ENCODE data around the gene SMARCD3. TPM values are rescaled to one million over a fixed set of nuclear protein-coding genes. Genes with fewer than 3 reads are reported as not detected.

The SMARCD3 gene
- total and polyA plus RNA-seq, 9 of the 15 experiments (the other 6 are each of a cell fraction or from before 2014, with no cell fraction given), result 0.43 to 3.6 (median 2.6) TPM

- no peak for TF ChIP-seq E2F8 (IDR thresholded peaks at IDR 0.05; ENCODE audit: low read depth, partially characterized antibody)
- 0 out of 2 replicates have a peak, but pooled peaks have one; percentile 19 for TF ChIP-seq NKRF (IDR thresholded peaks at IDR 0.05; ENCODE audit: borderline replicate concordance)
- no peak for TF ChIP-seq SRSF9 (IDR thresholded peaks at IDR 0.05; ENCODE audit: borderline replicate concordance, low read depth, low read length)
- no peak for TF ChIP-seq ZNF699 (CRISPR knock-in tag; IDR thresholded peaks at IDR 0.05; ENCODE audit: insufficient replicate concordance)
- no peak for TF ChIP-seq JUND (IDR thresholded peaks at IDR 0.05; ENCODE audit: borderline replicate concordance, low read depth, low read length)
- TF ChIP-seq JUND (tag; IDR thresholded peaks at IDR 0.05; ENCODE audit: borderline replicate concordance, low read depth, low read length), result peak; percentile 52; the same call in 2 of the 3 replicates
- TF ChIP-seq PKNOX1 (IDR thresholded peaks at IDR 0.05), result peak; percentile 84
- peak; percentile 18; the same call in 1 of the 2 replicates for TF ChIP-seq MTA2 (IDR thresholded peaks at IDR 0.05; ENCODE audit: low read depth)
- peak in 1 of 2 experiments; percentile 27; a peak in 1 of 4 replicates for TF ChIP-seq MLLT1 (IDR thresholded peaks at IDR 0.05)
- no peak for TF ChIP-seq E4F1 (CRISPR knock-in tag; IDR thresholded peaks at IDR 0.05; ENCODE audit: borderline replicate concordance)
- TF ChIP-seq MCM7 (IDR thresholded peaks at IDR 0.05), result no peak
- no peak for TF ChIP-seq ZNF277 (CRISPR knock-in tag; IDR thresholded peaks at IDR 0.05; ENCODE audit: borderline replicate concordance)
- no peak for TF ChIP-seq ZNF174 (CRISPR knock-in tag; IDR thresholded peaks at IDR 0.05)
- no peak for TF ChIP-seq SP1 (CRISPR knock-in tag; IDR thresholded peaks at IDR 0.05)
- peak; percentile 43 for TF ChIP-seq MAFG (tag; conservative IDR thresholded peaks at IDR 0.05)
These were observed 20.2 kb downstream of the SMARCD3 start (continued) for GRCh38 chr7:151228024-151228866.

Data from K562 (cell line).